BLaER1 (cell line): ENCODE measurements around the gene CALM1.

Experiments
- H3K27ac ChIP-seq: shearing (Covaris generic); formaldehyde crosslinking; 2 replicates; pipeline ENCODE4 v1.8.1; 2022
- H3K27me3 ChIP-seq: shearing (Covaris generic); formaldehyde crosslinking; 2 replicates; pipeline ENCODE4 v1.8.1; 2022
- H3K36me3 ChIP-seq: shearing (Covaris generic); formaldehyde crosslinking; 2 replicates; pipeline ENCODE4 v1.8.1; 2022
- H3K4me1 ChIP-seq: shearing (Covaris generic); formaldehyde crosslinking; 2 replicates; pipeline ENCODE4 v1.8.1; 2022
- H3K4me2 ChIP-seq: shearing (Covaris generic); formaldehyde crosslinking; 2 replicates; pipeline ENCODE4 v1.8.1; 2022
- H3K4me3 ChIP-seq: shearing (Covaris generic); formaldehyde crosslinking; 2 replicates; pipeline ENCODE4 v1.8.1; 2022
- H3K9ac ChIP-seq: shearing (Covaris generic); formaldehyde crosslinking; 2 replicates; pipeline ENCODE4 v1.8.1; 2022
- H3K9me3 ChIP-seq: shearing (Covaris generic); formaldehyde crosslinking; 2 replicates; pipeline ENCODE4 v1.8.1; 2022
- H4K20me1 ChIP-seq: shearing (Covaris generic); formaldehyde crosslinking; 2 replicates; pipeline ENCODE4 v1.8.1; 2022
- Cebpa-rat ChIP-seq: shearing (Covaris generic); IDR thresholded peaks from 2 replicates; pipeline ENCODE4 v1.8.1; 2022

CALM1 gene

DNA sequence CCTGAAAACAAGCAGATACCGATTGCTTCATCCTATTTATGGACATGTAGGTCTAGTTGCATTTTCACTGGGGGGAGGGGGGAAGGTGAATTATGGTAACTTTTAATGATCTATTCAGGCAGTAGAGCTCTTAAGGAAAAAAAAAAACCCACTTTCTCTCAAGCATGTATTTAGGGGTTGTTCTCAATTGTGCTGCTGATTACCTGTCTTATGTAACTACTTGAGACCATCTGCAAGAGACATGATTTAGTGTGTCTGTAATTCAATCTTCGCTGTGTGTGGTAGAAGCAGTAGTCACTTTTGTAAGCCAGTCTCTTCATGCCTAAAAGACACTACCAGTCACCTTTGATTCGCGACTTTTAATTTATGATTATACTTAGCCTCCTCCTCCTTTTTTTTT, 8.9 kb downstream of the CALM1 start:
- H3K9ac ChIP-seq = no peak overlapping the region
- peaks cover 88% of the 10 kb centered on the region for H3K4me1 ChIP-seq
- H3K4me3 ChIP-seq = no peak overlapping the region
- H3K36me3 ChIP-seq = peaks cover 77% of the 10 kb centered on the region
- peaks cover 80% of the 10 kb centered on the region for H4K20me1 ChIP-seq
- TF ChIP-seq Cebpa-rat = no peak
- no peak overlapping the region for H3K27ac ChIP-seq
- peak overlapping the region; percentile 15; the same call in 1 of the 2 replicates for H3K4me2 ChIP-seq
- H3K27me3 ChIP-seq = no peaks in the 10 kb centered on the region
- H3K9me3 ChIP-seq = no peaks in the 10 kb centered on the region

DNA sequence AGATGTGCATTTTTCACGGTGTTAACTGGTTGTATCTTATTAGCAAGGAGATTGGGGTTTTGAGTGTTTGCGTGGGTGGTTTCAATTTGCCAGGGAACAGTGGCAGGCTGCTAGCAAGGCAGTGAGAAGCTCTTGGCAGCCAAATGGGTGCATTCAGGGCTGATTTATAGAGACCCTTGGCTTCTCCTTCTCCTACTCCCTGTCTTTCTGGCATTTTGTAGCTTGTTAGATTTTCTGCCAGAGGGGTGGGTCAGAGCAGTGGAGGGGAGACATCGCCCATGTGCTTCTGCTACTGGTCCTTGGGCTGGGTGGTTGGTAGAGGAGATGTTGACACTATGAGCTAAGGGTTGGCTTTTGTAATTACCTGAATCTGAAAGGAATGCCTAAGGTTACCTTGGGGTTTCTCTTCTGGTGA, 9.6 kb downstream of the CALM1 start:
- H3K4me3 ChIP-seq = no peak overlapping the region
- peaks cover 82% of the 10 kb centered on the region for H3K4me1 ChIP-seq
- no peaks in the 10 kb centered on the region for H3K9me3 ChIP-seq
- peak overlapping the region; percentile 5; the same call in 1 of the 2 replicates for H3K27ac ChIP-seq
- TF ChIP-seq Cebpa-rat = no peak
- peaks cover 71% of the 10 kb centered on the region for H3K36me3 ChIP-seq
- no peaks in the 10 kb centered on the region for H3K27me3 ChIP-seq
- H3K9ac ChIP-seq = no peak overlapping the region
- peaks cover 74% of the 10 kb centered on the region for H4K20me1 ChIP-seq
- peak overlapping the region; percentile 3; the same call in 1 of the 2 replicates for H3K4me2 ChIP-seq

DNA sequence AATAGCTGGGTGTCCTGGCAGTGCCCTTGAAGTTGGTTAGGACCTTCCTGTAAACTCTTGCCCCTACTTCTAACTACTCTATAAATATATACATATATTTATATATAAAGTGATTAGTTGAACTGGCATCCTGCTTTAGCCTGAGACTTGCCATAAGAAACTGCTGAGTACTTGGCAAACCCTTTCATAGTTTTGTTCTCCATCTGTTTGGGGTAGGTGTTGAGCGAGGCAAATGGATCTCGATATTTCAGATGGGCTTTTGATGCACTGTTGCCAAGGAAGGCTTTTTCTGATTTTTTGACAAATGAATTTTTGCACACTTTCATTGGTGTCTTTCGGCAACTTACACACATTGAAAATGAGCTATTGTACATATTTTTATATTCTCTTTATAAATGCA, 10.4 kb downstream of the CALM1 start:
- H3K36me3 ChIP-seq = peaks cover 65% of the 10 kb centered on the region
- TF ChIP-seq Cebpa-rat = no peak
- peaks cover 67% of the 10 kb centered on the region for H4K20me1 ChIP-seq
- no peaks in the 10 kb centered on the region for H3K9me3 ChIP-seq
- no peak overlapping the region for H3K27ac ChIP-seq
- H3K9ac ChIP-seq = no peak overlapping the region
- 0 out of 2 replicates have a peak overlapping the region, but pooled peaks have one; percentile 3 for H3K4me2 ChIP-seq
- no peak overlapping the region for H3K4me3 ChIP-seq
- H3K27me3 ChIP-seq = no peaks in the 10 kb centered on the region
- peaks cover 74% of the 10 kb centered on the region for H3K4me1 ChIP-seq

DNA sequence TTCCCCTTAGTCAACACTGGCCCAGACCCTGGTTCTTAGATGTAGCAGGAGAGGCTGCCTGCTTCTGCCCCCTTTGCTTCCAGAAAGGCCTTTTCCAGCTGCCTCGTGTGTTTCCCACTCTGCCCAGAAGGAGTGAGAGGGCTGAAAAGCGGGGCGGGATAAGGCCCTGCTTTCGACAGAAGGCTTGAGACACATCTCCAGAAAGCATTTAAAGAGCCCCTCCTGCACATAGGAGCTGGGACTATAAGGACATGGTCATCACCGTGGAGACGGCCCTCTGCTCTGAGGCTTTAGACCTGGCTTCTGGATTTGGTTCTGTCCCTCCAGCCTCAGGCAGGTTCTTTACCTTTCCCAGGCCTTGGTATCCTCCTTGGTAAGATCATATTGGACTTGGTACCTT, 11.9 kb downstream of the CALM1 start:
- Histone ChIP-seq H3K4me3 (no peak overlapping the region), H3K4me1 (peaks cover 60% of the 10 kb centered on the region), H3K36me3 (peaks cover 52% of the 10 kb centered on the region), H3K9ac (no peak overlapping the region), H3K27ac (peak overlapping the region; percentile 49), H3K9me3 (no peaks in the 10 kb centered on the region), H3K4me2 (peak overlapping the region; percentile 19; the same call in 1 of the 2 replicates), H4K20me1 (peaks cover 52% of the 10 kb centered on the region; the same call in 1 of the 2 replicates), H3K27me3 (no peaks in the 10 kb centered on the region)
- TF ChIP-seq Cebpa-rat = no peak

DNA sequence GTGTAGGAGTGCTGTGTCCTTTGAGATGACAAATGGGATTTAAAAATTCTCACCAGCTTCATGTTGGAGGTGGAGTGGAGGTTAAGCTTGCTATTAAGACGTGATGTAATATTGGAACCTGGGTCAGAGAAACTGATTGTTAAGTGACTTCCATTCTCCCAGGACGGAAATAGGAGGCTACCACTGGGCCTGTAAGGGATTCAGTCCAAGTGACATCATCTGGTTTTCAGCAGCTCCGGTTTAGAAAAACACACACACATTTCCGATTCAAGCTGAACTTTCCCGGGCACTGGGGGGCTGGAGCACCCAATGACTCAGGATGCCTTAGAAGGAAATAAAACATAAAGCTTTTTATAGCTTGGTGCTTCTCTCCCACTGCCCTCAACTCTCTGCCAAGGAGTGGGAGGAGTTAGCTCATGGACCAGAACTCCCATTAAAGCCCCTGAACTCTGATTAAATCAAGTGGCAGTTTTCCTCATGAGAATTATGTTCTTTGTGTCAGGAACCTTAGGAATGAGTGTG, 12.4 kb downstream of the CALM1 start:
- peak overlapping the region; percentile 49; the same call in 1 of the 2 replicates for H3K27ac ChIP-seq
- no peak overlapping the region for H3K9ac ChIP-seq
- no peak overlapping the region for H3K4me3 ChIP-seq
- TF ChIP-seq Cebpa-rat = no peak
- H3K9me3 ChIP-seq = no peaks in the 10 kb centered on the region
- H4K20me1 ChIP-seq = peaks cover 47% of the 10 kb centered on the region; the same call in 1 of the 2 replicates
- peaks cover 54% of the 10 kb centered on the region for H3K4me1 ChIP-seq
- peak overlapping the region; percentile 19 for H3K4me2 ChIP-seq
- H3K27me3 ChIP-seq = no peaks in the 10 kb centered on the region
- peaks cover 46% of the 10 kb centered on the region for H3K36me3 ChIP-seq

DNA sequence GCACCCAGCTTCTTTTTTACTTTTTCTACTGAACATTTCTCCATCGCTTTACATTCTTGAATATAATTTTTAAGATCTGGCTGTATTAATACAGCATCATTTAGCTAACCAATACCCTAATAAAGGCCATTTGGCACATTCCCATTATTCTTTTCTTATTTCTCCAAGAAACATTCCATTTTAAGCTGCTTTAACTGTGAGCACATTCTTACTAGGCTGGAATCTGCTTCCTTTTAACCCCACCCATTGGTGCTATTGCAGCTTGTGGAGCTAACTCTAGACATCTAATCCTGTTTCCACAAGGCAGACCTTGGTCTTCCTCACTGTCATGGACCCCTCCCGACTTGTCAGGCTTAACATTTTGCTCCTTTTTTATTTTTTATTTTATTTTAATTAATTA, 15.2 kb downstream of the CALM1 start:
- H3K4me2 ChIP-seq = no peak overlapping the region
- peaks cover 18% of the 10 kb centered on the region for H3K36me3 ChIP-seq
- no peak for TF ChIP-seq Cebpa-rat
- H3K4me1 ChIP-seq = peaks cover 40% of the 10 kb centered on the region
- no peaks in the 10 kb centered on the region for H3K9me3 ChIP-seq
- no peaks in the 10 kb centered on the region for H3K27me3 ChIP-seq
- no peak overlapping the region for H3K27ac ChIP-seq
- H3K9ac ChIP-seq = no peak overlapping the region
- H4K20me1 ChIP-seq = peaks cover 20% of the 10 kb centered on the region; the same call in 1 of the 2 replicates
- no peak overlapping the region for H3K4me3 ChIP-seq

DNA sequence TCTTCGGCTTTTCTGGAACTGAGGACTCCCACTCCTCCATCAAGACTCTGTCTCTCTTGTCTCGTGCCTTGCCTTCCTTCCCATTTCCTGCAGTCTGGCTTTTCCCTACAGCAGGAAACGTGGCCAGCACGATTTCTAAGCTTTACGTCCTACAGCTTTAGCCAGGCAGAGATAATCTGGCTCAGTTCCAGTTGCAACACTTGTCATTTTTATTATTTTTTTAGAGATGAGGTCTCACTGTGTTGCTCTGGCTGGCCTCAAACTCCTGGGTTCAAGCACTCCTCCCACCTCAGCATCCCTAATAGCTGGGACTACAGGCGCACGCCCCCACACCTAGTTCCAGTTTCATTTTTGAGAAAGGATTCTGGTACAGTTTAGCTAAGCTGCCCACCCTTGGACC, 19.9 kb downstream of the CALM1 start:
- H3K27me3 ChIP-seq = no peaks in the 10 kb centered on the region
- peaks cover 10% of the 10 kb centered on the region; the same call in 1 of the 2 replicates for H3K9me3 ChIP-seq
- peak overlapping the region; percentile 58 for H3K4me2 ChIP-seq
- no peak overlapping the region; the same call in 1 of the 2 replicates for H3K9ac ChIP-seq
- H3K4me3 ChIP-seq = no peak overlapping the region
- TF ChIP-seq Cebpa-rat = no peak
- H3K4me1 ChIP-seq = peaks cover 31% of the 10 kb centered on the region
- no peaks in the 10 kb centered on the region for H3K36me3 ChIP-seq
- H4K20me1 ChIP-seq = no peaks in the 10 kb centered on the region
- H3K27ac ChIP-seq = 0 out of 2 replicates have a peak overlapping the region, but pooled peaks have one; percentile 5

DNA sequence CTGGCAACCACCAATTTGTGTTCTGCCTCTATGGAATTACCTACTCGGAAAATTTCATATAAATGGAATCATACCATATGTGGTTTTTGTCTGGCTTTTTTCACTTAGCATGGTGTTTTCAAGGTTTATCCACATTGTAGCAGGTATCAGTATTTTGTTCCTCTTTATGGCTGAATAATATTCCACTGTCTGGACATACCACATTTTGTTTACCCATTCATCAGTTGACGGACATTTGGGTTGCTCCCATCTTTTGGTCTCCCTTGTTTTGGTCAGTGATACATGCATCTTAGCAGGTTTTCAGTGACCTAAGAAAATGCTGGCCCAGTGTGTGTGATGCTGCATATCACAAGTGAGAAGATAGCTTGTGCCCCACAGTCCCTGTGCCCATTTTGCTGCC, 21.2 kb downstream of the CALM1 start:
- H3K27ac ChIP-seq = no peak overlapping the region
- H3K4me1 ChIP-seq = peaks cover 33% of the 10 kb centered on the region
- no peaks in the 10 kb centered on the region for H3K27me3 ChIP-seq
- H3K4me2 ChIP-seq = no peak overlapping the region
- no peak overlapping the region for H3K4me3 ChIP-seq
- no peaks in the 10 kb centered on the region for H3K36me3 ChIP-seq
- peaks cover 10% of the 10 kb centered on the region; the same call in 1 of the 2 replicates for H3K9me3 ChIP-seq
- no peaks in the 10 kb centered on the region for H4K20me1 ChIP-seq
- no peak overlapping the region for H3K9ac ChIP-seq
- TF ChIP-seq Cebpa-rat = no peak

DNA sequence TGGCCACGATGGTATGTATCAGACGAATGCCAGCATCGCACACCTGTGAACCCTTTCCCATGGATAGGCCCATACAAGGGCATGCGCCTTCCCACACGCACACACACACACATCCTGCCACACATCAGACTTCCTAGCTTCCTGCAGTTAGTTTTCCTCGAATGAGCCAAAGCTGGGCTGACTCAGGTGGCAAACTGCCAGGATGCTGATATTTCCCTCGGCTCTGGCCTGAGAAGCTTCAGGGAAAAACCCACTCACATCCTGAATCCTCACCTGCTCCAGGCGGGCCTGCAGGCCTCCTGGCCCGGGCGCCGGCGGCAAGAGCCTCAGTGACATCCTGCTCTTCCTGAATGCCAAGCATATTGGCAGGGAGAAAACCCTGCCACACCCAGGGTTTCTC, 22.4 kb downstream of the CALM1 start:
- Histone ChIP-seq H3K9ac (no peak overlapping the region), H3K4me1 (peaks cover 45% of the 10 kb centered on the region), H3K27me3 (no peaks in the 10 kb centered on the region), H3K9me3 (peaks cover 10% of the 10 kb centered on the region; the same call in 1 of the 2 replicates), H3K27ac (peak overlapping the region; percentile 16; the same call in 1 of the 2 replicates), H3K4me2 (peak overlapping the region; percentile 45), H3K36me3 (no peaks in the 10 kb centered on the region), H4K20me1 (no peaks in the 10 kb centered on the region), H3K4me3 (no peak overlapping the region)
- TF ChIP-seq Cebpa-rat = no peak

DNA sequence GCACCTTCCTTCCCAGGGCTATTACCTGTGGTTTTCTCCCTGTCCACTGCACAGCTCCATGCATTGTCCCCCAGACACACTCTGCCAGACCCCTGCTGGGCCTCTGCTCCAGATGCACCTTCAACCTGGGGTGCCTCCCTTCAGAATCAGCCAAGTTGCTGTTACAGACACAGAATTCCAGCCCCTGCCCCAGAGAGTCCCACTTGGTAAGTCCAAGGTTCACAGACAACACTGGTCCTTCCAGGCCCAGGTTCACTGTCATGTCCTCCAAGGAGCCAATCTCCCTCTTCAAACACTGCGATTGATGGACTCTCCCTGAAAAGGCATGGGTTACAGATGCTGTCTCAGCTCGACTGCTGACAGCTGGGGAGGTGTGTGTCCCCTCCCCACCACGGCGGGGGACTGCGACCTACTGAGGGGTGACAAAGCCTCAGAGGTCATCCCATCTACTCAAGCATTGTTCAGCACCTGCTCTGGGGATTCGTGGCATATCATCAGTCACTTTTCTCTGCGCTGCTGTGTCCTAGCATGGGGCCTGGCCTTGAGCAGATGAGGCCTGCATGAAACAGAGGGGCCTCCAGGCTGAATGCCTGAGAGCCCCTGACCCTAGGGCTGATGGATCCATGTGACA, 24.3 kb downstream of the CALM1 start:
- Histone ChIP-seq H4K20me1 (no peaks in the 10 kb centered on the region), H3K36me3 (no peaks in the 10 kb centered on the region), H3K9ac (no peak overlapping the region), H3K4me1 (peaks cover 60% of the 10 kb centered on the region), H3K4me3 (no peak overlapping the region), H3K27ac (peak overlapping the region; percentile 38; the same call in 1 of the 2 replicates), H3K9me3 (peaks cover 10% of the 10 kb centered on the region; the same call in 1 of the 2 replicates), H3K4me2 (no peak overlapping the region), H3K27me3 (no peaks in the 10 kb centered on the region)
- TF ChIP-seq Cebpa-rat = no peak
